ENCODE measurements around the gene TRPM2.
"Not testable (repeated sequence)": the region's sequence is repeated elsewhere in the genome, so short reads cannot be mapped to it uniquely, and the experiment has no call there.

The TRPM2 gene

GRCh38 chr21:44335266-44336059 is 18.0 kb upstream of the TRPM2 start:
- DNase-seq = no peak

- DNase-seq = no peak
Measured at GRCh38 chr21:44337449-44337848, 16.0 kb upstream of the TRPM2 start.

GRCh38 chr21:44337941-44338895 is 15.2 kb upstream of the TRPM2 start:
- DNase-seq = peak; percentile 73

- peak; percentile 99 for DNase-seq
Measured at GRCh38 chr21:44338971-44339910, 14.2 kb upstream of the TRPM2 start, which contains the start of gene CFAP410. Gene CFAP410, minus strand, starts transcription at chr21:44339390. Its CDS starts 196 bp downstream, at chr21:44339194.

- not testable (repeated sequence) for DNase-seq
Measured at GRCh38 chr21:44341726-44342458, 11.5 kb upstream of the TRPM2 start.

- not testable (repeated sequence) for DNase-seq
Measured at GRCh38 chr21:44342981-44343380, 10.4 kb upstream of the TRPM2 start.

GRCh38 chr21:44344541-44345183 is 8.8 kb upstream of the TRPM2 start:
- DNase-seq = no peak

- DNase-seq = no peak
Measured at GRCh38 chr21:44345495-44345894, 7.9 kb upstream of the TRPM2 start.

GRCh38 chr21:44347911-44348451 is 5.4 kb upstream of the TRPM2 start:
- no peak for DNase-seq

- no peak for DNase-seq
Measured at GRCh38 chr21:44348861-44349260, 4.6 kb upstream of the TRPM2 start.

GRCh38 chr21:44349416-44349846 is 4.0 kb upstream of the TRPM2 start:
- DNase-seq = no peak

- DNase-seq = no peak
Measured at GRCh38 chr21:44349847-44350772, 3.3 kb upstream of the TRPM2 start.

- DNase-seq = no peak
Measured at GRCh38 chr21:44350773-44351481, 2.5 kb upstream of the TRPM2 start.

GRCh38 chr21:44351535-44352252 is 1.7 kb upstream of the TRPM2 start:
- no peak for DNase-seq

- no peak for DNase-seq
Measured at GRCh38 chr21:44352253-44352860, 1.1 kb upstream of the TRPM2 start.

- DNase-seq = no peak
Measured at GRCh38 chr21:44354001-44354405, 582 bp downstream of the TRPM2 start.
